K562 (cell line): ENCODE measurements around the gene FAM131C. TPM values are rescaled to one million over a fixed set of nuclear protein-coding genes. Genes with fewer than 3 reads are reported as not detected.
A peak's percentile ranks its signal among the peaks of the same experiment; 100 is the strongest.

Source experiments
- ATAC-seq: fragments of 200-7000 bp; cut with Tn5 transposase; 3 replicates; pipeline ENCODE4 v1.9.1; 2020; ENCODE audit warnings: moderate library complexity
- BruUV-seq: library from RNA; stranded (reverse); fragments of 400-500 nt; replicated peaks from 2 replicates; lab custom pipeline; 2021; lab: Mats Ljungman, UMichigan
- CTCF ChIA-PET: fragments of 300-600 bp; formaldehyde crosslinking; extraction: SDS; loops from one replicate; lab custom pipeline; 2021; ENCODE audit warnings: low intra/inter-chr PET ratio; lab: Yijun Ruan, JAX
- POLR2A ChIA-PET: fragments of 300-600, 350-650 bp; sonication (Branson Sonifier 250); formaldehyde crosslinking; extraction: SDS; loops from one replicate; lab custom pipeline; 2021; ENCODE audit warnings: antibody characterized with exemption, inconsistent platforms; lab: Yijun Ruan, JAX
- DNase-seq, 4 experiments: peaks; one replicate each; pipeline versions ENCODE4 v3.0.0 to v3.0.0-alpha.2; 2011 to 2018; ENCODE audit warnings: low spot score in 3 of 4, mixed read lengths in 3 of 4; ENCODE audit errors: extremely low read depth in 1 of 4
- FAIRE-seq: peaks from 2 replicates; lab custom pipeline; 2011; peaks lifted over from hg19 to GRCh38; lab: Jason Lieb, UNC
- H2AFZ ChIP-seq: 2 replicates; pipeline ENCODE4 v1.6.0; 2011; ENCODE audit warnings: low read depth, low read length, control low read depth, inconsistent platforms
- H3K27ac ChIP-seq: fragments of 200-600 bp; 3 replicates; pipeline ENCODE4 v1.8.0; 2011; ENCODE audit warnings: low read depth, mild to moderate bottlenecking, control low read depth, inconsistent platforms, low read length, moderate library complexity, mixed read lengths; ENCODE audit errors: extremely low read depth
- H3K27me3 ChIP-seq, 2 experiments: fragments of 300-600 bp in 1 of 2; 2 replicates in 1 of 2; 3 replicates in 1 of 2; pipeline versions ENCODE4 v1.6.0 to v1.8.0; 2011; ENCODE audit warnings: inconsistent platforms in 2 of 2, low read length in 2 of 2, mild to moderate bottlenecking in 1 of 2, mixed read lengths in 1 of 2, moderate library complexity in 1 of 2; ENCODE audit not compliant: control insufficient read depth in 2 of 2, insufficient read depth in 2 of 2
- H3K36me3 ChIP-seq: fragments of 300-600 bp; 3 replicates; pipeline ENCODE4 v1.8.0; 2011; ENCODE audit warnings: mild to moderate bottlenecking, low read length, inconsistent platforms; ENCODE audit not compliant: control insufficient read depth, insufficient read depth
- H3K4me1 ChIP-seq, 2 experiments: fragments of 200-600 bp in 1 of 2; replicated peaks in 1 of 2; 2 replicates in 1 of 2; 3 replicates in 1 of 2; pipeline versions ENCODE4 v1.5.1 to v1.8.0; 2011; ENCODE audit warnings: inconsistent platforms in 2 of 2, low read length in 2 of 2, mild to moderate bottlenecking in 1 of 2, mixed read lengths in 1 of 2, moderate library complexity in 1 of 2; ENCODE audit not compliant: control insufficient read depth in 2 of 2, insufficient read depth in 2 of 2
- H3K4me2 ChIP-seq: 2 replicates; pipeline ENCODE4 v1.6.1; 2011; ENCODE audit warnings: low read length, control low read depth, inconsistent platforms, mixed read lengths; ENCODE audit not compliant: insufficient read depth
- H3K4me3 ChIP-seq: fragments of 200-600 bp; sonication (generic), shearing (Covaris generic); 2 replicates; pipeline ENCODE4 v1.5.1; 2016; ENCODE audit warnings: control low read depth, inconsistent platforms
- H3K79me2 ChIP-seq: fragments of 200-600 bp; 3 replicates; pipeline ENCODE4 v1.8.0; 2011; ENCODE audit warnings: low read length, inconsistent platforms; ENCODE audit not compliant: control insufficient read depth, insufficient read depth
- H3K9ac ChIP-seq, 2 experiments: 2 replicates each; pipeline versions ENCODE4 v1.6.0 to v1.6.1; 2011; ENCODE audit warnings: low read depth in 2 of 2, low read length in 2 of 2, control low read depth in 1 of 2, inconsistent platforms in 1 of 2, mild to moderate bottlenecking in 1 of 2, mixed read lengths in 1 of 2; ENCODE audit not compliant: insufficient read depth in 1 of 2
- H3K9me1 ChIP-seq: one replicate; pipeline ENCODE4 v1.6.0; 2011; ENCODE audit warnings: inconsistent platforms, mild to moderate bottlenecking, low read length, moderate library complexity; ENCODE audit not compliant: control insufficient read depth, insufficient read depth
- H3K9me3 ChIP-seq: replicated peaks from 2 replicates; pipeline ENCODE4 v1.5.1; 2011; ENCODE audit warnings: low read depth, low read length, inconsistent platforms; ENCODE audit not compliant: control insufficient read depth, insufficient read depth
- H4K20me1 ChIP-seq: replicated peaks from 2 replicates; pipeline ENCODE4 v1.6.1; 2011; ENCODE audit warnings: low read length, inconsistent platforms, mixed read lengths; ENCODE audit not compliant: control insufficient read depth, insufficient read depth
- BCOR ChIP-seq: fragments of 450-650 bp; IDR thresholded peaks from 2 replicates; pipeline ENCODE4 v1.6.1; 2016
- CBFA2T3 ChIP-seq: fragments of 450-650 bp; IDR thresholded peaks from 2 replicates; pipeline ENCODE4 v1.6.1; 2017
- FOXM1 ChIP-seq, 2 experiments: fragments of 450-650 bp in 1 of 2; sonication (generic) in 1 of 2; formaldehyde crosslinking in 1 of 2; IDR thresholded peaks; 2 replicates each; pipeline versions ENCODE4 v1.6.1 to v1.9.0; 2017 to 2022; ENCODE audit warnings: low read depth in 2 of 2, mild to moderate bottlenecking in 2 of 2, missing genetic modification reagents in 1 of 2, moderate library complexity in 1 of 2
- FUS ChIP-seq: fragments of 200-400 bp; formaldehyde crosslinking; optimal IDR thresholded peaks from 2 replicates; pipeline ENCODE3; 2017; ENCODE audit warnings: low read depth, low read length
- HMGN3 ChIP-seq: IDR thresholded peaks from 2 replicates; pipeline ENCODE4 v1.6.1; 2011; ENCODE audit warnings: borderline replicate concordance, low read depth, mild to moderate bottlenecking, mixed read lengths, low read length; ENCODE audit not compliant: insufficient read length; ENCODE audit errors: extremely low read depth
- MTA1 ChIP-seq: fragments of 450-650 bp; IDR thresholded peaks from 2 replicates; pipeline ENCODE4 v1.6.1; 2017; ENCODE audit warnings: borderline replicate concordance
- NR3C1 ChIP-seq: sonication (generic); formaldehyde crosslinking; IDR thresholded peaks from 2 replicates; pipeline ENCODE4 v1.8.1; 2022; ENCODE audit warnings: missing genetic modification reagents
- PCBP2 ChIP-seq: fragments of 200-400 bp; formaldehyde crosslinking; IDR thresholded peaks from 2 replicates; pipeline ENCODE4 v1.6.1; 2018; ENCODE audit warnings: low read length, low read depth, mild to moderate bottlenecking, moderate library complexity; ENCODE audit not compliant: poor library complexity, severe bottlenecking
- PHF21A ChIP-seq: fragments of 450-650 bp; IDR thresholded peaks from 2 replicates; pipeline ENCODE4 v1.6.1; 2017; ENCODE audit warnings: low read depth, borderline replicate concordance
- PTRF ChIP-seq: fragments of 450-650 bp; IDR thresholded peaks from 2 replicates; pipeline ENCODE4 v1.6.1; 2016; ENCODE audit warnings: mild to moderate bottlenecking, missing genetic modification characterization, missing compliant biosample characterization
- TCF7L2 ChIP-seq: fragments of 150-350 bp; IDR thresholded peaks from 2 replicates; pipeline ENCODE4 v1.6.1; 2016; ENCODE audit warnings: low read depth, mild to moderate bottlenecking, low read length, moderate library complexity
- ZFP36 ChIP-seq: fragments of 150-350 bp; IDR thresholded peaks from 2 replicates; pipeline ENCODE4 v1.6.1; 2018; ENCODE audit warnings: low read length, low read depth; ENCODE audit not compliant: partially characterized antibody
- ZKSCAN1 ChIP-seq: fragments of 150-350 bp; IDR thresholded peaks from 2 replicates; pipeline ENCODE4 v1.6.1; 2016; ENCODE audit warnings: low read depth, low read length
- ZNF197 ChIP-seq: fragments of 200-800 bp; sonication (Bioruptor generic); IDR thresholded peaks from 2 replicates; pipeline ENCODE4 v1.6.1; 2016; ENCODE audit warnings: low read depth, missing genetic modification characterization, missing compliant biosample characterization
- ZNF263 ChIP-seq: sonication (generic); formaldehyde crosslinking; IDR thresholded peaks from 2 replicates; pipeline ENCODE4 v1.8.0; 2022; ENCODE audit warnings: mild to moderate bottlenecking, missing genetic modification reagents, borderline replicate concordance
- ZNF766 ChIP-seq: fragments of 200-800 bp; sonication (Bioruptor generic); conservative IDR thresholded peaks from 2 replicates; pipeline ENCODE4 v1.6.1; 2016; ENCODE audit warnings: missing genetic modification characterization, missing compliant biosample characterization
- WGBS: fragments of 100-300 bp; shearing (Covaris generic); methylation state at CpG from one replicate; pipeline ENCODE4 v1.1.6; 2016; ENCODE audit warnings: low coverage, mixed read lengths; ENCODE audit not compliant: insufficient coverage; ENCODE audit errors: missing lambda C conversion rate; 5-methylcytosine and 5-hydroxymethylcytosine counted together
- in situ Hi-C: fragments of 300-500 bp; cut with MboI; formaldehyde crosslinking; loops from 4 replicates; pipeline ENCODE4 v1.15.0; 2018; ENCODE audit warnings: inconsistent platforms, mixed read lengths
- intact Hi-C: fragments of 100-400 bp; cut with micrococcal nuclease; formaldehyde crosslinking; loops from 2 replicates; pipeline ENCODE4 v1.14.2; 2022
- polyA plus RNA-seq, 8 experiments: library from polyadenylated mRNA; depleted of rRNA in 4 of 8; stranded (reverse) in 5 of 8; unstranded in 3 of 8; fragments of >200 nt; fragmentation: Nextera tagmentation in 2 of 8; fragmentation: Illumina TruSeq in 1 of 8; extraction: Ambion mirVana in 2 of 8; extraction: Trizol in 1 of 8; gene quantifications; 2 replicates each; pipeline versions ENCODE4 v1.2.1 to v1.2.3, GENCODE V29; 2011 to 2014; ENCODE audit warnings: inconsistent platforms in 1 of 8, missing spikeins in 1 of 8
- total RNA-seq, 7 experiments: library from RNA; depleted of rRNA in 6 of 7; stranded (reverse); fragments of >200 nt in 6 of 7; fragmentation: Illumina TruSeq in 2 of 7; extraction: Trizol in 2 of 7; gene quantifications; 2 replicates each; pipeline versions ENCODE4 v1.2.1 to v1.2.3, GENCODE V29; 2011 to 2021; ENCODE audit warnings: low replicate concordance in 1 of 7
- TF ChIP-seq, protein P1 (sequence below): fragments of 450-650 bp; formaldehyde crosslinking; IDR thresholded peaks from 2 replicates; pipeline ENCODE4 v1.4.0; 2022; ENCODE audit warnings: missing genetic modification characterization

FAM131C gene
- total and polyA plus RNA-seq, 9 of the 15 experiments (the other 6 are each of a cell fraction or from before 2014, with no cell fraction given) = 0.10 to 0.29 (median 0.16) TPM; not detected in 6

DNA sequence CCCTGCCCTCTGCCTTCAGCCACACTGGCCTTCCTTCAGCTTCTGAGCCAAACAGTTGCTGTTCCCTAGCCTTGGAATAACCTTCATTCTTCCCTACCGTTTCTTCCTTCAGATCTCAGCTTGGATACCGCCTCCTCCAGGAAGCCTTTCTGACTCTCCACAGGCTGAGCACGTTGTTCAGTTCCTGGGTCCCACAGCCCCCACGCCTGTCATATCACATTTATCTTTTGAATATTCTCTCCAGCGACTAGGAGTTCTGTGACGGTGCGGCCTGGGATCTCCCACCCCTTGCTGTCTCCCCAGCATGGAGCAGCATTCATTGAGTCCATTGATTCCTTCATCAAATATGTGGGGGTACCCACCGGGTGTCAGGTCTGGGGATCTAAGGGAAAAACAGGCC is 43.2 kb upstream of the FAM131C start:
- Histone ChIP-seq H3K4me3 (no peak overlapping the region), H2AFZ (no peak overlapping the region), H3K27ac (no peak overlapping the region), H3K27me3 (no peaks in the 10 kb centered on the region), H3K36me3 (no peaks in the 10 kb centered on the region), H4K20me1 (no peaks in the 10 kb centered on the region; the same call in 1 of the 2 replicates), H3K9me3 (no peaks in the 10 kb centered on the region), H3K4me1 (peaks cover 0 to 42% of the 10 kb centered on the region in 2 experiments; a peak in 3 of 5 replicates), H3K79me2 (no peaks in the 10 kb centered on the region), H3K4me2 (no peak overlapping the region), H3K9me1 (no peaks in the 10 kb centered on the region), H3K9ac (peak overlapping the region in 1 of 2 experiments; percentile 46; a peak in 1 of 4 replicates)
- BruUV-seq = no TSS peak
- in situ Hi-C loops (no loop called here), intact Hi-C loops (no loop called here)
- ATAC-seq (no peak), DNase-seq (no peak), FAIRE-seq (peak; percentile 80)
- WGBS = 34% methylated on average over 8 of the region's 8 CpGs
- CTCF ChIA-PET = no interaction called here
- TF ChIP-seq FOXM1 (IDR thresholded peaks at IDR 0.05; ENCODE audit: low read depth) = no peak
- no peak for TF ChIP-seq FOXM1 (CRISPR knock-in tag; IDR thresholded peaks at IDR 0.05; ENCODE audit: low read depth)
- TF ChIP-seq ZNF263 (CRISPR knock-in tag) = no peak
- TF ChIP-seq ZNF766 (CRISPR knock-in tag) = no peak
- TF ChIP-seq PHF21A = no peak
- no peak for TF ChIP-seq PCBP2
- peak; percentile 35; the same call in 1 of the 2 replicates for TF ChIP-seq BCOR
- no peak for TF ChIP-seq FUS
- no peak for TF ChIP-seq PTRF (tag)
- no peak for TF ChIP-seq NR3C1 (CRISPR knock-in tag)
- TF ChIP-seq ZNF197 (CRISPR knock-in tag) = no peak
- TF ChIP-seq ZFP36 = peak; percentile 93
- TF ChIP-seq ZKSCAN1 = no peak
- no peak for TF ChIP-seq CBFA2T3
- TF ChIP-seq HMGN3 = no peak
- TF ChIP-seq MTA1 = no peak
- TF ChIP-seq, protein P1, sequence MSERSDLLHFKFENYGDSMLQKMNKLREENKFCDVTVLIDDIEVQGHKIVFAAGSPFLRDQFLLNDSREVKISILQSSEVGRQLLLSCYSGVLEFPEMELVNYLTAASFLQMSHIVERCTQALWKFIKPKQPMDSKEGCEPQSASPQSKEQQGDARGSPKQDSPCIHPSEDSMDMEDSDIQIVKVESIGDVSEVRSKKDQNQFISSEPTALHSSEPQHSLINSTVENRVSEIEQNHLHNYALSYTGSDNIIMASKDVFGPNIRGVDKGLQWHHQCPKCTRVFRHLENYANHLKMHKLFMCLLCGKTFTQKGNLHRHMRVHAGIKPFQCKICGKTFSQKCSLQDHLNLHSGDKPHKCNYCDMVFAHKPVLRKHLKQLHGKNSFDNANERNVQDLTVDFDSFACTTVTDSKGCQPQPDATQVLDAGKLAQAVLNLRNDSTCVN (CRISPR knock-in tag) = no peak
- TF ChIP-seq TCF7L2 = no peak
- POLR2A ChIA-PET = no interaction called here
